Astrocyte (in vitro differentiated cells and primary cell): Measurements from ENCODE around the gene PSMD2. TPM values are rescaled to one million over a fixed set of nuclear protein-coding genes. Genes with fewer than 3 reads are reported as not detected.
A peak's percentile ranks its signal among the peaks of the same experiment; 100 is the strongest.

Experiments
- DNase-seq: peaks from one replicate; pipeline ENCODE4 v3.0.0-alpha.2; 2010; ENCODE audit warnings: low read depth
- FAIRE-seq: peaks from 2 replicates; lab custom pipeline; 2011; peaks lifted over from hg19 to GRCh38; lab: Jason Lieb, UNC
- H2AFZ ChIP-seq: 2 replicates; pipeline ENCODE4 v1.6.0; 2012; ENCODE audit warnings: low read depth, low read length, inconsistent platforms
- H3K27ac ChIP-seq: 2 replicates; pipeline ENCODE4 v1.5.1; 2011; ENCODE audit warnings: low read depth, low read length, inconsistent platforms
- H3K27me3 ChIP-seq: 2 replicates; pipeline ENCODE4 v1.6.0; 2011; ENCODE audit warnings: low read length, inconsistent platforms; ENCODE audit not compliant: insufficient read depth
- H3K36me3 ChIP-seq: 2 replicates; pipeline ENCODE4 v1.5.1; 2011; ENCODE audit warnings: low read length, inconsistent platforms; ENCODE audit not compliant: insufficient read depth
- H3K4me1 ChIP-seq: 2 replicates; pipeline ENCODE4 v1.5.1; 2011; ENCODE audit warnings: low read length, inconsistent platforms; ENCODE audit not compliant: insufficient read depth
- H3K4me2 ChIP-seq: 2 replicates; pipeline ENCODE4 v1.6.0; 2012; ENCODE audit warnings: low read length, inconsistent platforms
- H3K4me3 ChIP-seq: 2 replicates; pipeline ENCODE4 v1.5.1; 2011; ENCODE audit warnings: low read depth, mild to moderate bottlenecking, low read length, inconsistent platforms; ENCODE audit not compliant: insufficient read depth
- H3K79me2 ChIP-seq: 2 replicates; pipeline ENCODE4 v1.6.0; 2012; ENCODE audit warnings: mild to moderate bottlenecking, low read length, inconsistent platforms; ENCODE audit not compliant: insufficient read depth
- H3K9ac ChIP-seq: 2 replicates; pipeline ENCODE4 v1.6.0; 2012; ENCODE audit warnings: mild to moderate bottlenecking, low read length, inconsistent platforms
- H3K9me3 ChIP-seq: 2 replicates; pipeline ENCODE4 v1.5.1; 2012; ENCODE audit warnings: low read depth, mild to moderate bottlenecking, low read length, inconsistent platforms; ENCODE audit not compliant: insufficient read depth
- H4K20me1 ChIP-seq: 2 replicates; pipeline ENCODE4 v1.6.0; 2012; ENCODE audit warnings: low read length, inconsistent platforms; ENCODE audit not compliant: insufficient read depth
- H3K27ac Mint-ChIP-seq: one replicate; pipeline ENCODE4 v1.8.0; 2021; ENCODE audit warnings: mild to moderate bottlenecking, mixed read lengths; ENCODE audit not compliant: unreplicated experiment
- H3K27me3 Mint-ChIP-seq: one replicate; pipeline ENCODE4 v1.8.0; 2021; ENCODE audit warnings: low read depth, mixed read lengths; ENCODE audit not compliant: unreplicated experiment
- H3K36me3 Mint-ChIP-seq: one replicate; pipeline ENCODE4 v1.8.0; 2021; ENCODE audit warnings: low read depth, mixed read lengths; ENCODE audit not compliant: unreplicated experiment
- H3K4me1 Mint-ChIP-seq: one replicate; pipeline ENCODE4 v1.8.0; 2021; ENCODE audit warnings: low read depth, mixed read lengths; ENCODE audit not compliant: unreplicated experiment
- H3K4me3 Mint-ChIP-seq: one replicate; pipeline ENCODE4 v1.8.0; 2021; ENCODE audit warnings: mild to moderate bottlenecking, moderate library complexity, mixed read lengths; ENCODE audit not compliant: unreplicated experiment
- H3K9me3 Mint-ChIP-seq: one replicate; pipeline ENCODE4 v1.8.0; 2021; ENCODE audit warnings: mild to moderate bottlenecking, mixed read lengths; ENCODE audit not compliant: unreplicated experiment
- EZH2 ChIP-seq: IDR thresholded peaks from 2 replicates; pipeline ENCODE4 v1.6.1; 2012; ENCODE audit warnings: mild to moderate bottlenecking, low read length, inconsistent platforms; ENCODE audit not compliant: insufficient read depth
- total RNA-seq: library from RNA; stranded (reverse); gene quantifications from 2 replicates; pipeline ENCODE4 v1.2.1, GENCODE V29; 2021
- TF ChIP-seq, protein P1 (sequence below): IDR thresholded peaks from 2 replicates; pipeline ENCODE4 v1.5.1; 2011; ENCODE audit warnings: low read depth, mild to moderate bottlenecking, inconsistent platforms, low read length, moderate library complexity; ENCODE audit not compliant: insufficient read depth

The PSMD2 gene
- total RNA-seq, 1 donor from 2014 or later: 588 TPM

DNA sequence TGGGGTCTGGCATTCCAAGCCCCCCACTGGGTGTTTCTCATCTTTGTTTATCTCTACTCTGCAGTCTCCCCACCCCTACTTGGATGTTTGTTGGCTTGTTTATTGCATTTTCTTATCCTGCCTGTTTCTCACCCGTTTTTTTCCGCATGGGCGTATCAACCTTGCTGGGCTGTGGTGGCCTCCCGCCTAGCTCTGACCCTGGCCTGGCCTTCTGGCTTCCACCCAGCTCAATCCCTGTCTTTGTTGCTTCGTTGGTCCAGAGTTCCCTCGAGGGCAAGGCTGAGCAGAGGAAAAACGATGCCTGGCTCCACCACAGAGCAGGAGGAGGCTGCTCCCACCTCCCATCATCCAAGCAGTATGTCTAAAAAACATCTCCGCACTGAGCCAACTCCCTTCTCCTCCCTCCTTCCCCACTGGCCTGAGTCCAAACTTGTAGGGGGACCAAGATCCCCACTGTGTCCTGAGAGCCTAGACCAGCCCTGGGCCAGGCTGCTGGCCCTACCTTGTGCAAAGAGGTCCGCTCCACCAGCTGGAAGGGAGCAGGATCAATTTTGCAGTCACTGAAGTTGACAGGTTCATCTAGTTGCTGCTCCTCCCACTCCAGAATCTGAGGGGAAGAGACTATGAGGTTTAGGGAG lies 52.6 kb downstream of the PSMD2 start:
- peaks cover 3% of the 10 kb centered on the region for H3K4me1 ChIP-seq
- no peaks in the 10 kb centered on the region for H3K79me2 ChIP-seq
- Mint-ChIP-seq H3K4me1 (peaks cover 30% of the 10 kb centered on the region), H3K9me3 (no peaks in the 10 kb centered on the region), H3K27me3 (no peaks in the 10 kb centered on the region), H3K27ac (peak overlapping the region; percentile 34), H3K36me3 (peaks cover 15% of the 10 kb centered on the region), H3K4me3 (no peak overlapping the region)
- H3K4me3 ChIP-seq: no peak overlapping the region
- H2AFZ ChIP-seq: no peak overlapping the region
- H3K27ac ChIP-seq: no peak overlapping the region
- no peak overlapping the region for H3K4me2 ChIP-seq
- FAIRE-seq (no peak), DNase-seq (no peak)
- no peaks in the 10 kb centered on the region for H3K27me3 ChIP-seq
- H3K9ac ChIP-seq: no peak overlapping the region
- TF ChIP-seq EZH2: no peak
- TF ChIP-seq, protein P1, sequence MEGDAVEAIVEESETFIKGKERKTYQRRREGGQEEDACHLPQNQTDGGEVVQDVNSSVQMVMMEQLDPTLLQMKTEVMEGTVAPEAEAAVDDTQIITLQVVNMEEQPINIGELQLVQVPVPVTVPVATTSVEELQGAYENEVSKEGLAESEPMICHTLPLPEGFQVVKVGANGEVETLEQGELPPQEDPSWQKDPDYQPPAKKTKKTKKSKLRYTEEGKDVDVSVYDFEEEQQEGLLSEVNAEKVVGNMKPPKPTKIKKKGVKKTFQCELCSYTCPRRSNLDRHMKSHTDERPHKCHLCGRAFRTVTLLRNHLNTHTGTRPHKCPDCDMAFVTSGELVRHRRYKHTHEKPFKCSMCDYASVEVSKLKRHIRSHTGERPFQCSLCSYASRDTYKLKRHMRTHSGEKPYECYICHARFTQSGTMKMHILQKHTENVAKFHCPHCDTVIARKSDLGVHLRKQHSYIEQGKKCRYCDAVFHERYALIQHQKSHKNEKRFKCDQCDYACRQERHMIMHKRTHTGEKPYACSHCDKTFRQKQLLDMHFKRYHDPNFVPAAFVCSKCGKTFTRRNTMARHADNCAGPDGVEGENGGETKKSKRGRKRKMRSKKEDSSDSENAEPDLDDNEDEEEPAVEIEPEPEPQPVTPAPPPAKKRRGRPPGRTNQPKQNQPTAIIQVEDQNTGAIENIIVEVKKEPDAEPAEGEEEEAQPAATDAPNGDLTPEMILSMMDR: no peak
- no peaks in the 10 kb centered on the region for H3K9me3 ChIP-seq
- no peaks in the 10 kb centered on the region for H3K36me3 ChIP-seq
- peaks cover 12% of the 10 kb centered on the region for H4K20me1 ChIP-seq

DNA sequence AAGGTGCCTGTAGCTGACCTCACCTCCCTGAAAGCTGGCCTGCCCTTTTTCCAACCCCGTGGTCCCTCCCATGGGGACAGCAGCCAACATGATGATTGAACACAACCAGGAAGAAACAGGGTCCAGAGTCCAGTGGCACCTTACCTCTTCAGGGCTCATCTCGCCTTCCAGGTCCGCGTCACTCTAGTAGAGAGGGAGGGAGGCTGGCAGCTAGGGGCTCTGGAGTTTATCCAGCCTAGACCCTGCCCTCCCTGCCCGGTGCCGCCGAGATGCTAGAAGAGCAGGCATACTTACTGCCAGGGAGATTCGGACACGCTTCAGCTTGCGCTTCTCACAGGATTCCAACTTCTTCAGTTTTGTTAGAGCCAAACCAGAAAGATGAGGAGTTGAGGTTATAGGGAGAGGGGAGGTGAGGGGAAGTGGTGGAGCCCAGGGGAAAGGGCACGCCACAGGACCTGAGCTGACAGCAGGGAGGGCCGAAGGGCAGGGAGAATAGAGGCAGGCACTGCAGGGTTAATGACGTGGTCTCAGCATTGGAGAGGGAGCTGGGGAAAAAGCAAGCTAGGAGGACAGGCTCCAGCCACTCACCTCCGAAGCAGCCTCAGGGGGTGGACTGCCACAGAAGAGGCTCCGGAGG lies 53.2 kb downstream of the PSMD2 start:
- H2AFZ ChIP-seq: no peak overlapping the region
- H3K27ac Mint-ChIP-seq: peak overlapping the region; percentile 84
- peaks cover 12% of the 10 kb centered on the region for H4K20me1 ChIP-seq
- no peaks in the 10 kb centered on the region for H3K36me3 ChIP-seq
- no peak for TF ChIP-seq EZH2
- TF ChIP-seq, protein P1: no peak
- FAIRE-seq (no peak), DNase-seq (no peak)
- H3K4me3 ChIP-seq: no peak overlapping the region
- H3K27me3 Mint-ChIP-seq: no peaks in the 10 kb centered on the region
- H3K4me2 ChIP-seq: no peak overlapping the region
- H3K9ac ChIP-seq: no peak overlapping the region
- H3K4me3 Mint-ChIP-seq: no peak overlapping the region
- H3K4me1 ChIP-seq: peaks cover 3% of the 10 kb centered on the region
- no peaks in the 10 kb centered on the region for H3K9me3 Mint-ChIP-seq
- H3K4me1 Mint-ChIP-seq: peaks cover 30% of the 10 kb centered on the region
- no peaks in the 10 kb centered on the region for H3K9me3 ChIP-seq
- H3K27me3 ChIP-seq: no peaks in the 10 kb centered on the region
- peaks cover 15% of the 10 kb centered on the region for H3K36me3 Mint-ChIP-seq
- H3K79me2 ChIP-seq: no peaks in the 10 kb centered on the region
- no peak overlapping the region for H3K27ac ChIP-seq
